WTC11 (cell line): ENCODE results near the gene G0S2.

Experiments
- ATF1 ChIP-seq: sonication (generic); formaldehyde crosslinking; IDR thresholded peaks from 2 replicates; pipeline ENCODE4 v1.8.1; 2023; ENCODE audit warnings: mild to moderate bottlenecking, moderate library complexity, missing genetic modification reagents
- ATF6 ChIP-seq: sonication (generic); formaldehyde crosslinking; IDR thresholded peaks from 2 replicates; pipeline ENCODE4 v1.8.1; 2023; ENCODE audit warnings: mild to moderate bottlenecking, missing genetic modification reagents
- CTCF ChIP-seq: fragments of 200-600 bp; IDR thresholded peaks from 2 replicates; pipeline ENCODE4 v1.8.0; 2022; ENCODE audit warnings: antibody characterized with exemption
- ESRRA ChIP-seq: sonication (generic); formaldehyde crosslinking; IDR thresholded peaks from 2 replicates; pipeline ENCODE4 v1.8.1; 2022; ENCODE audit warnings: mild to moderate bottlenecking, missing genetic modification reagents, borderline replicate concordance
- ETV6 ChIP-seq: sonication (generic); formaldehyde crosslinking; IDR thresholded peaks from 2 replicates; pipeline ENCODE4 v1.8.1; 2022; ENCODE audit warnings: mild to moderate bottlenecking, missing genetic modification reagents
- GTF2I ChIP-seq: fragments of 250-450 bp; sonication (Bioruptor Pico); conservative IDR thresholded peaks from 2 replicates; pipeline ENCODE4 v1.4.0; 2021; ENCODE audit warnings: mild to moderate bottlenecking
- KAT7 ChIP-seq: sonication (generic); formaldehyde crosslinking; IDR thresholded peaks from 2 replicates; pipeline ENCODE4 v1.8.1; 2023; ENCODE audit warnings: missing genetic modification reagents, mild to moderate bottlenecking, borderline replicate concordance
- MAX ChIP-seq: sonication (generic); formaldehyde crosslinking; IDR thresholded peaks from 2 replicates; pipeline ENCODE4 v1.8.0; 2022; ENCODE audit warnings: mild to moderate bottlenecking, missing genetic modification reagents
- NR3C1 ChIP-seq: sonication (generic); formaldehyde crosslinking; conservative IDR thresholded peaks from 2 replicates; pipeline ENCODE4 v1.8.1; 2023; ENCODE audit warnings: low read depth, mild to moderate bottlenecking, missing genetic modification reagents
- SMAD4 ChIP-seq: sonication (generic); formaldehyde crosslinking; IDR thresholded peaks from 2 replicates; pipeline ENCODE4 v1.8.0; 2022; ENCODE audit warnings: mild to moderate bottlenecking, missing genetic modification reagents
- SP1 ChIP-seq: sonication (generic); formaldehyde crosslinking; conservative IDR thresholded peaks from 2 replicates; pipeline ENCODE4 v1.8.1; 2022; ENCODE audit warnings: missing genetic modification reagents
- ZNF138 ChIP-seq: sonication (generic); formaldehyde crosslinking; conservative IDR thresholded peaks from 2 replicates; pipeline ENCODE4 v1.8.1; 2022; ENCODE audit warnings: mild to moderate bottlenecking, moderate library complexity, missing genetic modification reagents
- ZNF263 ChIP-seq: sonication (generic); formaldehyde crosslinking; IDR thresholded peaks from 2 replicates; pipeline ENCODE4 v1.8.1; 2022; ENCODE audit warnings: low read depth, mild to moderate bottlenecking, moderate library complexity, missing genetic modification reagents
- TF ChIP-seq, protein P1 (sequence below): sonication (generic); formaldehyde crosslinking; IDR thresholded peaks from 2 replicates; pipeline ENCODE4 v1.8.1; 2022; ENCODE audit warnings: low read depth, missing genetic modification reagents, borderline replicate concordance

DNA sequence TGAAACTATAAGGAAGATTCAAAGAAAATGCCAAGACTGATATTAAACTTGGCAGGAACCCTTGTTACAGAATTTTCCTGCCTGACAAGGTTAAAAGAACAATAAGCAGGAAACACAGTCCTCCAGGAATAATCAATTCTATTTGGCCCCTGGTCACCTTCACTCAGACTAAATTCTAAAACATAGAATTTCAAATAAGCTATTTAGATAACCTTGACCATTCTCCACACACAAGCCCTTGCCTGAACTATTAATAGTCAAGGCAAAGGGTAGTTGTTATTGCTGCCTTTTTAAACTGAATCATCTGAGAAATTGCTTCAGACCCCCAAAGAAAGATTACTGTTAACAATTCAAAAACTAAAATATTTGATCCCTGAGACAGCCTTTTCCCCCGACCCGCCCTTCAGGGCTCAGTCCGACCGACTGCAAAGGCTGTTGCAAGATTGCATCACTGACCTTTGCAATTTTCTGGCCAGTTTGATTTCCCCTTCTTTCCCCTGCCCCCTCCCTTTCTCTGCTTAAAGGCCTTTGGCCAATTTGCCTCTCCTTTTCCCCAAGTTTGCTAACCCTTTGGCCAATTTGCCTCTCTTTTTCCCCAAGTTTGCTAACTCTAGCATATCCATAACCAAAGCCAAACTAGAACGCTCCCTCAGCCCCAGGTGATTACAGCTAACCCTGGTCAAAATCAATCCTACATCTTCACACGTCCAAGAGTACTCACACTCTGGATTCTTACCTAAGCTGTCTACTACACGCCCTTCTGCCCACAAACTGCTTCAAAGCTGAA lies 1.4 kb upstream of the G0S2 start:
- TF ChIP-seq CTCF, result no peak
- no peak for TF ChIP-seq NR3C1
- TF ChIP-seq SMAD4, result no peak
- TF ChIP-seq ZNF138 (CRISPR knock-in tag), result no peak
- no peak for TF ChIP-seq SP1 (CRISPR knock-in tag)
- no peak for TF ChIP-seq ATF6
- TF ChIP-seq MAX (CRISPR knock-in tag), result no peak
- TF ChIP-seq ZNF263, result no peak
- no peak for TF ChIP-seq ESRRA (CRISPR knock-in tag)
- TF ChIP-seq GTF2I (CRISPR knock-in tag), result no peak
- no peak for TF ChIP-seq ATF1 (CRISPR knock-in tag)
- no peak for TF ChIP-seq ETV6 (CRISPR knock-in tag)
- TF ChIP-seq, protein P1, sequence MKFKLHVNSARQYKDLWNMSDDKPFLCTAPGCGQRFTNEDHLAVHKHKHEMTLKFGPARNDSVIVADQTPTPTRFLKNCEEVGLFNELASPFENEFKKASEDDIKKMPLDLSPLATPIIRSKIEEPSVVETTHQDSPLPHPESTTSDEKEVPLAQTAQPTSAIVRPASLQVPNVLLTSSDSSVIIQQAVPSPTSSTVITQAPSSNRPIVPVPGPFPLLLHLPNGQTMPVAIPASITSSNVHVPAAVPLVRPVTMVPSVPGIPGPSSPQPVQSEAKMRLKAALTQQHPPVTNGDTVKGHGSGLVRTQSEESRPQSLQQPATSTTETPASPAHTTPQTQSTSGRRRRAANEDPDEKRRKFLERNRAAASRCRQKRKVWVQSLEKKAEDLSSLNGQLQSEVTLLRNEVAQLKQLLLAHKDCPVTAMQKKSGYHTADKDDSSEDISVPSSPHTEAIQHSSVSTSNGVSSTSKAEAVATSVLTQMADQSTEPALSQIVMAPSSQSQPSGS, result no peak
- TF ChIP-seq KAT7 (CRISPR knock-in tag), result no peak
